Astrocyte of the hippocampus (primary cell): ENCODE data around the gene MYB.
"Not testable (repeated sequence)": the region's sequence is repeated elsewhere in the genome, so short reads cannot be mapped to it uniquely, and the experiment has no call there.

Experiments
- DNase-seq: peaks from one replicate; pipeline ENCODE4 v3.0.0; 2011; ENCODE audit warnings: low read depth, low spot score

MYB gene

DNA sequence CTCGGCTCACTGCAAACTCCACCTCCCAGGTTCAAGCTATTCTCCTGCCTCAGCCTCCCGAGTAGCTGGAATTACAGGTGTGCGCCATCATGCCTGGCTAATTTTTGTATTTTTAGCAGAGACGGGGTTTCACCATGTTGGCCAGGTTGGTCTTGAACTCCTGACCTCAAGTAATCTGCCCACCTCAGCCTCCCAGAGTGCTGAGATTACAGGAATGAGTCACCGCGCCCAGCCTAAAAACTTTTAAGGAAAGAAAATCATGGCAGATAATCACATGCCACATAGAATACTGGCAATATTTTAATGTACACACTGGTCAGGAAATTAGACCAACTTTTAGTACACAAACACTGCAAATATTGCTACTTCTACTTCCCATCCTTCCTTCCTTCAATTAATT is 16.7 kb upstream of the MYB start:
- DNase-seq: not testable (repeated sequence)

DNA sequence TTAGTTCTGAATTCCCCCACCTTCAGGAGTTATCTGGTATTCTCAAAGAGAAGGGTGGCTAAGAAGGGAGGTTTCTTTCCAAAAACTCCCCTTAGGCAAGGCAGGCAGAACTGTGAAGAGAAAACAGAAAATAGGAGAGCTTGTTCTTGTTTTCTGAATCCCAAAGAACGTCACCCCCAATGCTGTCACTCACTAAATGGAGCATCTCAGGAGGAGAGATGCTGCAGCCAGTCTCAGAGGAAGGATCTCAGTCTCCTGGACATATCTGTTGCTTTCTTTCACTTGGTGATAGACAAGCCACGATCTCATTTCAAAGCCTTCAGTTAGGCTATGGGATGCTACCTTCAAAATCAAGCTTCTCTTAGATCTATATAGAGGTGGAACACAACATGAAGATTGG is 16.1 kb upstream of the MYB start:
- DNase-seq: no peak

DNA sequence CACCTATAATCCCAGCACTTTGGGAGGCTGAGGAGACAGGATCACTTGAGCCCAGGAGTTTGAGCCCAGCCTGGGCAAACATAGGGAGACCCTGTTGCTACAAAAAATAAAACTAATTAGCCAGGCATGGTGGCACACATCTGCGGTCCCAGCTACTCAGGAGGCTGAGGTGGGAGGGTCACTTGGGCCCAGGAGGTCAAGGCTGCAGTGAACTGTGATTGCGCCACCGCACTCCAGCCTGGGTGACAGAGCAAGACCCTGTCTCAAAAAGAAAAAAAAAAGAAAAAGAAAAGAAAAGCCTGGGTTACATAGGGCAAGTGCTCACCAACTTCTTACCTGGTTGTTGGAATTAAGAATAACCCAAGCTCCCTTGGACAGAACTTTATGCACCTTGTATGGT is 14.6 kb upstream of the MYB start:
- no peak for DNase-seq

DNA sequence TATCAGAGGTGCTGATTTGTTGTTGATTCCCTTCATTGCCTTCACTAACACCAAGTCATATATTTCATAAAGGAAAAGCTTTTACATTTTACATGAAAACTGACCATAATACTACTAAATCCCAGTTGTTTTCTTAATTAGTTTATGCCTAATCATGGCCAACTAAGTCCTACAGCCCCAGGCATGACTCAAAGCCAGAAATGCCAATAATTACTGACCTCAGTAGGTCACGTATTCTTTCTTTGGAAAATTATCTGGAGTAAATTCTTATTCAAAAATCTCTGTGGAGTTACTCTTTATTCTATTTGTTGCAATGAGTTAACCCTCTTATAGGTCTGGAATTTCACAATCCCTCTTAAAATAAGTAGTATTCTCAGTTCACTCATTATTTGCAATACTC is 13.5 kb upstream of the MYB start:
- DNase-seq: no peak

DNA sequence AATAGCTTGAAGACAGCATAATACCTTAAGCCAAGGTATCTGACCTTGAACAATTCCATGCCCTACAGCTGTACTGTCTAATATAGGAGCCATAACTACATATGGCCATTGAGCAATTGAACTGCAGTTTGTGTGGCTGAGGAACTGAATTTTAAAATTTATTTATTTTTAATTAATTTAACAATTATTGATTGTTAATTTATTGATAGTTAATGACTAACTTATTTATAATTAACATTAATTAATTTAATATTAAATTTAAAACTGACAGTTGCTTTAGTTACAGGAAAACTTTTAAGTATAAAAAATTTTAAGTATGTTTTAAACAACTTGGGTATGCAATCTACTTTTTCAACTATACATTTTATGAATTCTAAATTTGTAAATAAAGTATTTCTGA is 12.3 kb upstream of the MYB start:
- no peak for DNase-seq

DNA sequence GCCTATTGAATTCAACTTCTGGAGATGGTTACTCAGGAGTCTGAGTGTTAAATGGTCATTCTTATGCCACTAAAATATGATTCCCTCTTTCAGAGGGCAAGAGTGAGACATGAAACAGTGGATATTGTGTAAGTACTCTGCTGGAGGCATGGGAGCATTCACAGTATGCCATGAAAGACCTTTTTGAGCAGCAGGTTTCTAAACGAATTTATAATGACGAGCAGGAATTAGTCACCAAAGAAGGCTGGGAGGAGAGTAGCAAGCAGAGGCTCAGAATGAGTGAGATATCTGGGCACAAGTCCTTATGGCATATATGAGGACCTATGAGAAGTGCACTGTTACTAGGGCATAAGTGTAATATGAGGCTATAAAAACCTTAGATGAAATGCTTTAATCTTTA is 10.9 kb upstream of the MYB start:
- no peak for DNase-seq

DNA sequence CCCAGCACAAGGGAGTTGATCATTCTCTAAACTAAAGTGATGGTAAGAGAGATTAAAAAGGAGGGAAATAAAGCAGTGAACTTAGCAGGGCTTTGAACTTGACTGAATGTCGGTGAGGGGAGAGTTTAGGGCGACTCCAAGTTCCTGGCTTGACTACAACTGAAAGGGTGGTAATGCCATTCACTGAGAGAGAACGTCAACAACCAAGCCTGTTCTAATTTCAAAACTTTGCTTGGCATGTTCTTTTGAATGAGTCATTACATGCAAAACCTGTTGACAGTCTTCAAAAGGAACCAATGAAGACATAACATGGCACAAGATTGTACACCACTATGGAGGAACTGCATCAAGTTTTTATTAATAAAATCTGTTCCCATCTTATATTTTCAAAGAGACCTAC is 10.3 kb upstream of the MYB start:
- no peak for DNase-seq

DNA sequence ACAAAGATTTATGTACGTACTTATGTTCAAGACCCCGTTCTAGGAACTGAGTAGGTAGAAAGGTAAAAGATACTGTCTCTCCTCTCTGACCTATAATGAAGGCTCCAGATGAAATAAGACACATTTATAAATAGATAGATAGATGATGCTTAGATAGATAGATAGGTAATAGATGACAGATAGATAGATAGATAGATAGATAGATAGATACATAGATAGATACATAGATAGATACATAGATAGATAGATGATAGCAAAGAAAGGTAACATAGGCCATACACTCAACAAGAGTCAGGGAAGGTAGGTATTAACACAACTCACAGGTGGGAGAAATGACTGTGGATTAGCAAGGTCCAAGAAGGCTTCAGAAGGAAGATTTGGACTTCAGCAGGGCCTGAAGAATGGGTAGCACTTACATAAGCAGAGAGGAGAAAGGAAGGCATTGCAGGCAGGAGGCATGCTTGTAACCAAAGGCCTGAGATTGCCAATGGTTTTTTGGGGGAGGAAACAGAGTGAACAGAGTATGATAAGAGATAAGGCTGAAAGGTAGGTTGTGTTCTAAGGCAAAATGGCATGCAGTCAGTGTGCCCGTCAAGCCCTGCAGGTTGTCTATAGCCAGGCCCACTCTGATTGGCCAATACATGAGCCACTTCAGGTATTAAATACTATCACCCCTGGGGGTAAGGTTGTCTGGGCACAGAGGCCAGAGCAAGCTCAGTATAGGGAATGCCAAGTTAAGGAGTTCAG is 7.7 kb upstream of the MYB start:
- no peak for DNase-seq

DNA sequence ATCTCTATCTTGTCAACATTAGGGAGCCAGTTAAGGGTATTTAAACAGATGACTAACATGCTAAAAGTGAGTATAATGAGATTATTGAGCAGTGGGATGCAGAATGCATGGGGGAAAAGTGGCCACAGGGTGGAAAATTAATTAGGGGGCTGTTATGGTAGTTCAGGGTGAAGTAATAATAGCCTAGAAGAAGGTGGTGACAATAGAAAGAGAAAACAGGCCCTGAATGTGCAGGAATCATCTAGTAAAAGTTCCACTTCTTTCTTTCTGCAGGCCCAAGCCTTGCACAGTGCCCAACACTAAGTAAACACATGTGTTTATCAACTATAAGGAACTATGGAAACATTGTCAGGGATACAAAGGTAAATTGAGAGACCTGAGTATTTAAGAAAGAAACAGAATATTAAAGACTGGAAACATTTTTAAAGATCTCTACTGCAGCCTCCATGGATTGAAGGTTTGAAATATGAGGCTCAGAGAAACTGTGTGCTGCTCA is 7.1 kb upstream of the MYB start:
- no peak for DNase-seq

DNA sequence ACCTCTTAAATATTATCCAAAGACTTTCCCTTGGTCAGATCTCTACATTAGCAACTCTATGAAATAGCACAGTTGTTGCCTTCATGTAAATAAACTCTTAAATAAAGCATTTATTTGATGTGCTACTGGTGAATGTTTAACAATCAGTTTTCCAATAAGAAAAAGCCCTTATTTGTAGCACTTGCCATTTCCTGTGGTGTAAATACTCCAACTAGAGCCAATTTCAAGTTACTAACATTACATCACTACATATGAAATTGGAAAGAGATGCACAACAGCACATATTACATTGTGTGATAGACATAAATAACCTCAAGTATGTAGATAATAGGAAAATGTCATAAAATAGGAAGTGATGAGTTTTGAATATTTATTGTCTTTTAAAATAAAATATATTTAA is 5.0 kb upstream of the MYB start:
- no peak for DNase-seq

DNA sequence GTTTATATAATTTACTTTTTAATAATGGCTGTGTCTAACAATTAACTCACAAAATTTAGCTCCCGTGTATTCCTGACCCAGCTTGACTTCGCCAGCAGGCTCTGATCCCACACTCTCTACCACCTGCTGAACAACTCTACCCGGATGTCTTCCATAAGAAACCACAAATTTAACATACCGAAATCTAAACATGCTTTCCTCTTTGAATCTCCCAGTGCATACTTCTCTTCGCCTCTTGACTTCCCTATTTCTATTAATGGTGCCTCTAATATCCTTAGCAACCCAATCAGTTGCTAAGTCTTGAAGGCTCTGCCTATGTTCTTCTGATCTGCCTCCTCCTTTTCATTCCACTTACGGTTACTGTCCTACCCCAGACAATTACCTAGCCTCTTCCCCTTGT is 4.6 kb upstream of the MYB start:
- DNase-seq: no peak

DNA sequence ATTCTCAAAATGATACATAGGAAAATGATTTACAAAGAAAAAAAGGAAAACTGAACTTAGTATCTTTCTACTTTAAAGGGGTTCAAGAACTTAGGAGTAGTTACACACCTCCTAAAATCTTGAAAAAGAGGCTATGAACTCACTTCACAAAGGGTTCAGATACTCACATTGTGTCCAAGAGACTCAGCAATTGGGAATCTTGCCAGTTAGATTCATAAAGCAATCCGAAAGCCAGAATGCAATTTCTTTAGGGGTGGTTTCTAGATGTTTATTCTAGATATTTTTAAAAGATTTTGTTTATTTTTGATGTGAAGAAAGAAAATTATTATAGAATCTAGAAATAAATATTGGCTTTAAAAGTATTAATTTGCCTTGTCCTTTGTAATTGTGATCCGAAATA is 1.7 kb upstream of the MYB start:
- no peak for DNase-seq

DNA sequence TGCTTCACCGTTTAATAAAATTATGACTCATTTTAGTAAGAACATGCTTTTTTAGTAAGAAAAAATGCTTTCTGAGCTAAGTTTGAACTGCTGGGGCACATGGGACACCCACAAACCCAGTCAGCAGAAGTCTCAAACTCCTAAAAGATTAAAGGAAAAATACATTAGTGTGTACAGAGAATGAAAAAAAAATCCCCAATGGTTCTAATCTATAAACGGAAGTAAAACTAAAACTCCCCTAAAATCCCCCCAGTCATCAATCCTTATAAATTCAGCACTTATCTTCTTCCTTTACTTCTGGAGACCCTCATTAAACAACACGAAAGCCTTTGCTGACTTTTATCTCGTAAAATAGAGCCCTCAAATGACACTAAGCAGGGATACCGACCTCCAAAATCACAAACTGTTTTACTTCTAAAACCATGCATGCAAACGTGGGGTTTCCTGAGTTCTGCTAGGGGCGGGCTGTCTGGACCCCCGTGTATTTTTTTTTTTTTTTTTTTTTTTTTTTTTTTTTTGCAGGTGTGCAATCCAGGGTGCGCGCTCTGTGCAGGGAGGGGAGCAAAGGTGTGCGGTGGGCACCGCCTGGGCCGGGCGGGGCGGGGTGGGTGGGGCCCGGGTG is 1.1 kb upstream of the MYB start:
- DNase-seq: no peak

DNA sequence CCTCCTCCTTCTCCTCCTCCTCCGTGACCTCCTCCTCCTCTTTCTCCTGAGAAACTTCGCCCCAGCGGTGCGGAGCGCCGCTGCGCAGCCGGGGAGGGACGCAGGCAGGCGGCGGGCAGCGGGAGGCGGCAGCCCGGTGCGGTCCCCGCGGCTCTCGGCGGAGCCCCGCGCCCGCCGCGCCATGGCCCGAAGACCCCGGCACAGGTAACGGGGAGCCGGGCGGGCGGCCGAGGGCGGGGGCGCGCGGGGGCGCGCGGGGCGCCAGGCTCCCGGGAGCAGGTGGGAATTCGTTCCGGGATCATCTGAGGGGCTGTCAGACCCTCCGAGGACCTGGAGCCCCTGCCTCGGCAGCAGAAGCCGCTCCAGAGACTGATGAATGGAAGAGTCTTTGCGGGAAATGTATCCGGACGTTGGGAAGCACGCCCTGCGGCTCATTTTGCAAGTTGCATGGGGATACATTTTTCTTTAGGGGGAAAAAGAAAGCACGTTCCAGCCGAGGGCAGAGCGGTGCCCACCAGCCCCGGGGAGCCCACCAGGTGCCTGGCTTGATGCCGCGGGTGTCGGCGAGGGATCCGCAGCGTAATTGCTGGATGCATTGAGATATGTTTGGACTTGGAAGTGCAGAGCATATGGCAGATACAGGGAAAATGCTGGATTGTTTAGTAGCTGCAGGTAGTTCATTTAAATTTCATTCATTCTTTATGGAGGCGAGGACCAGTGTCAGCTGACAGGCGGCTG is 394 bp downstream of the MYB start:
- DNase-seq: peak; percentile 42

DNA sequence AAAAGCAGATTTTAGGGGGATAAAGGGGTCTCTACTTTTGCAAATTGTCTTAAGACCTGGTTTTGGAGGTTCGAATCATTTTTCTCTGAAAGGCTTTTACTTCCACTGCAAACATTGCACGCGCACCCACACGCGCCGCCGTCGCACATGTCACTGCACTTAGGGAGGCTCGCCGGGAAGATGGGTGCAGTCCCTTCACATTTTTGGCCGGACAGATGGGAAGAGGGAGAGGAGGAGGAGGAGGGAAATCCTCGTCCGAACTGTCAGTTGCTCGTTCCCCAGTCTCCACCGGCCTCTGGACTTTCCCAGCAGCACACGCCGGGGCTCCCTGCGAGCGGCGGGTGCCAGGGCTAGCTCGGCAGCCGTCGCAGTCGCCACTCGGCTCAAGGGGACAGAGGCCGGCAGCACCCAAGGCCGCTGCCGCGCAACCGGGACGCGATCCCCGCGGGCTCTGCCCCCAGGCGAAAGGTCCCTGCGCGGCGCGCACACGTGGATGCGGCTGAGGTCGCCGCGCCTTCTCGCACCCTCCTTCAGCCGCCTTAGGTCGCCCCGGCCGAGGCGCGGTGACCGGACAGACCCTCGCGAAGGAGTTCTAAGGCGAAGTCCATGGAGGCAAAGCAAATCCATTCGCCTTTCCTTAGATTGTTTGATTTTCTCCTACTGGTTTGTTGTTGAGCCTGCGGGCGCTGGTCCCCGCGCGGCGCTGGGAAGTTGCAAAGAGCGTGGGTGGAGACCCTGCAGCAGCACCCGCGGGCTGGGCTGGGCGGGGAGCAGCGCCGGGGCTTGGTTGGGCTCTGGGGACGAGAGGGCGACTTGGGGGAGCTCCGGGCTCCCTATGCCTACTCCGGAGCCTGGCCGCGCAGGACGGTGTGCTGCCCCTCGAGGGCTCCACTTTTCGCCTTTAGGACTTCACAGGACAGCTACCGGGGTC is 1.2 kb downstream of the MYB start:
- peak; percentile 45 for DNase-seq

DNA sequence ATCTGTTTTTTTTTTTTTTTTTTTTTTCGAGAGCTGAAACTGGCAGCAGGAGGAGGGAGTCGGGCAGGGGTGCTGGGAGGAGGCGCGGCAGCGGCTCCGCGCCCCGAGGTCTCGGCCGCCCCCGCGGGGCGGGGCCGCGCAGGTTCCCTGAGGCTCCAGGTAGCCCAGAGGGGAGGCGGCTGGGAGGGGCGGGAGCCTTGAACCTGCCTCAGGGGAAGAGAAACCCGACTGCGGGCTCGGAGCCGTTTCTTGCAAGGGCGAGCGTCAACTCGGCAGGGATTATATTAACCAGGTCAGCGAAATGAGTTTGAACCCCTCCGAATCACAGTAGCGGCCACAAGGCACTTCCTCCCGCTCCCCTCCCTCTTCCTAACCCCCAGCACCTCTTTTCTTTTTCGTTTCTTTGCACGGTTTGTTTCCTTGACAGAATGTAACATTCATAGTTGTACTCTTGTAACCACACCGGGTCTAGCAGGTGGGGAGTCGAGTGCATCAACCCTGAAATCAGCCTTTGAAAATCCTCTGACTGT is 2.0 kb downstream of the MYB start:
- DNase-seq: peak; percentile 29

DNA sequence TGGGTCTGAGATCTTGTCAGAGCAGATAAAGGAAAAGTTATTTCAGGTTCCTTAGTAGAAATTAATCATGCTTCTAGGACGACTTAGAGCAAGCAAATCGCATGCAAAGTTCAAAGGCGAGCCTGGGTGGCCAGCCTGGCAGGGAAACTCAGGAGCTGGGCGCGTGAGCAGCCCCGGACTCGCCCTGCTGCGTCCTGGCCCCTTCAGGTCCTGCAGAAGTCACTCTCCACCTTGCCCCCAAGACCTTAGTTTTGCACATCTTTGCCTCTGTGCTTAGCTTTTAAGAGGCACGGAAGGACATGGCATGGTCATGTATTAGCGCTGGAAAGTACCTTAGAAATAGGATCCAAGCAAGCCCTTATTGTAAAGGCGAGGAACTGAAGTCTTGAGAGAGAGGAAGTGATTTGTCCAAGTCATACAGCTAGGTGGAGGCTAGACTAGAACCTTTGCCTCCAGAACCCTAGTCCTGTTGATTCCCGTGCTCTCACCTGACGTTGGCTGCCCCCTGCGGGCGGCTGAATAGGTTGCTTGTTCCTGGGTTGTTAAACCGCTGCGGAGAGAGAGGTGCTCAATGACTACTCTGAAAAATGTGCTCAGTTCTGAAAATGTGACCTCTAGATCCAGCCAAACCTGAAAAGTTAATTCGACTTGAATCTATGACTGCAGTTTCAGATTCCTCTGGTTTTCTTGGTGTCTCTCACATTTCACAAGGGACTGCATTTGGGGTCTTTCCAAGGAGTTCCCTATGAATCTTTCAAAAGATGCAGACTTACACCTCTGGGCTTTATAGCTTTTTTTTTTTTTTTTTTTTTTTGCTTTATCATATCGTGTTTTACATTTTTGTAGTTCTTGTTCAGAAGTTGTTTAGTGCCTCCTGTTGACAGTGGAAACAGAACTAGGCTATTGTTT is 2.7 kb downstream of the MYB start:
- peak; percentile 54 for DNase-seq

DNA sequence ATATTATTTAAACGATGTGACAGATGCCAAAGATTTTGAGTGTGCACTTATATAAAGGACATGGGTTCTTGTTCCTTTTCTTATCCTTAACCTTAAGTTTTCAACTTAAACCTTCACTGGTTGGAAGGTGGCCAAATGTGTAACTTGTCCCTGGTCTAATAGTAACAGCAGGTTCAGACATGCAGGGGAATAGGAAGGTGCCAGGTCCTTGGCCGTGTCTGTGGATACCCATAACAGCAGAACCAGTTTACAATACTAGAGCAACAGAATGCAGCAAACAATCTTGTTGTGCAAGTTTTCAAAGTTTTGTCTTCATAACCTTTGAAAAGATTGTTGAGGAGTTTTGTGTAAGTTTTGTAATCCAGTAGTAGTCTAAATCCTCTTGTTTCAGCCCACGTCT is 4.4 kb downstream of the MYB start:
- no peak for DNase-seq

DNA sequence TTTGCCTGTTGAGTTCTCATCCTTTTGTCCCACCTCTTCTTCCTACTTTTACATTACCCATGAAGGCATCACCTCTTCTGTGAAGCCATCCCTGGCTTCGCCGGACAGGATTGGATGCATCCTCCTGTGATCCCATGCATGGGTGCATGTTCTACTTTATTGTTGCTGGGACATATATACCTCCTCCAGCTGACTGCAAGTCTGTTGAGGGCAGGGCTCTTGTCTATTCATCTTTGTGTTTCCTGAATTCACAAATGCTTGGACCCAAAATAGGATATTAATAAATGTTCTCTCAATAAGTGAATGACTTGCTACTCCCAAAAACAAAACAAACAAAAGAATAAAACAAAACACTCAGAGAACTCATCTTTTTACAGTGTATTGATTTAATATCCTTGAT is 5.1 kb downstream of the MYB start:
- DNase-seq: no peak

DNA sequence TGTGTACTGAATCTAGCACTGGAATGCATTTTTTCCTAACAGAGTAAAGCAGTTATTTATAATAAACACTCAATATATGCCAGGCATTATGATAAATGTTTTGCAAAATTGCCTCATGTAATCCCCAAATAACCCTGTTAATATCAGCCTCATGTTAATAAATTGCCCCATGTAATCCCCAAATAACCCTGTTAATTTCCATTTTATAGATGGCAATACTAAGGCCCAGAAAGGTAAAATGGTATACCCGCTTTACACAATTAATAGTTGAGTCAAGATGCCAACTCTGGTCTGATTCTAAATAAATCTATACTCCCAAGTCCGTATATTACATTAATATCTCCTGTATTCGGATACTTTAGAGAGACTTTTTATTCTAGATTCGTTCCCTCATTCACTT is 6.3 kb downstream of the MYB start:
- DNase-seq: no peak
